PC-9 (cell line): ENCODE data around the gene TRIM71. TPM values are rescaled to one million over a fixed set of nuclear protein-coding genes. Genes with fewer than 3 reads are reported as not detected.
A peak's percentile ranks its signal among the peaks of the same experiment; 100 is the strongest.
"Not testable (repeated sequence)": the region's sequence is repeated elsewhere in the genome, so short reads cannot be mapped to it uniquely, and the experiment has no call there.

Experiments used
- BruUV-seq: library from RNA; stranded (reverse); fragments of 400-500 nt; replicated peaks from 2 replicates; lab custom pipeline; 2021; lab: Mats Ljungman, UMichigan
- CTCF ChIA-PET: fragments of 300-600 bp; sonication (Branson Sonifier 250); formaldehyde crosslinking; loops from one replicate; lab custom pipeline; 2022; ENCODE audit warnings: antibody characterized with exemption; lab: Charles Lee
- POLR2A ChIA-PET: fragments of 300-600 bp; sonication (Branson Sonifier 250); formaldehyde crosslinking; loops from one replicate; lab custom pipeline; 2022; ENCODE audit warnings: antibody characterized with exemption; ENCODE audit not compliant: unreplicated experiment; lab: Charles Lee
- DNase-seq, 2 experiments: peaks; one replicate each; pipeline versions ENCODE4 v3.0.0 to v3.0.0-alpha.2; 2015 to 2022; ENCODE audit warnings: mixed read lengths in 1 of 2
- H2AFZ ChIP-seq: fragments of 200-600 bp; sonication (generic); 2 replicates; pipeline ENCODE4 v1.8.1; 2017; ENCODE audit warnings: antibody characterized with exemption
- H3F3A ChIP-seq: fragments of 200-600 bp; sonication (generic); 2 replicates; pipeline ENCODE4 v1.8.1; 2017; ENCODE audit warnings: antibody characterized with exemption, mild to moderate bottlenecking, low read depth; ENCODE audit not compliant: insufficient read depth
- H3K27ac ChIP-seq: fragments of 200-600 bp; sonication (generic); 2 replicates; pipeline ENCODE4 v1.6.1; 2016; ENCODE audit warnings: mixed run types
- H3K27me3 ChIP-seq: fragments of 200-600 bp; sonication (generic); 2 replicates; pipeline ENCODE4 v1.6.1; 2016; ENCODE audit warnings: low read depth, mixed run types; ENCODE audit not compliant: insufficient read depth
- H3K36me3 ChIP-seq: fragments of 200-600 bp; sonication (generic); 2 replicates; pipeline ENCODE4 v1.6.1; 2016; ENCODE audit warnings: low read depth, mixed run types
- H3K4me1 ChIP-seq: fragments of 200-600 bp; sonication (generic); replicated peaks from 2 replicates; pipeline ENCODE4 v1.6.1; 2016; ENCODE audit warnings: mixed run types; ENCODE audit not compliant: insufficient read depth
- H3K4me2 ChIP-seq: fragments of 200-600 bp; sonication (generic); 2 replicates; pipeline ENCODE4 v1.6.1; 2017; ENCODE audit warnings: mixed run types
- H3K4me3 ChIP-seq: fragments of 200-600 bp; sonication (generic); 2 replicates; pipeline ENCODE4 v1.6.1; 2016; ENCODE audit warnings: mixed run types
- H3K79me2 ChIP-seq: fragments of 200-600 bp; sonication (generic); 2 replicates; pipeline ENCODE4 v1.6.1; 2017; ENCODE audit warnings: low read depth, mixed run types
- H3K9me2 ChIP-seq: fragments of 200-600 bp; sonication (generic); 2 replicates; pipeline ENCODE4 v1.8.1; 2017; ENCODE audit warnings: mild to moderate bottlenecking; ENCODE audit not compliant: insufficient read depth
- H3K9me3 ChIP-seq: fragments of 200-600 bp; sonication (generic); 2 replicates; pipeline ENCODE4 v1.8.1; 2016; ENCODE audit warnings: low read depth; ENCODE audit not compliant: insufficient read depth
- H4K20me1 ChIP-seq: fragments of 200-600 bp; sonication (generic); 2 replicates; pipeline ENCODE4 v1.8.1; 2017; ENCODE audit not compliant: insufficient read depth
- CTCF ChIP-seq: fragments of 200-600 bp; sonication (generic); conservative IDR thresholded peaks from 2 replicates; pipeline ENCODE4 v1.6.1; 2017; ENCODE audit warnings: mixed run types, antibody characterized with exemption, mild to moderate bottlenecking, moderate library complexity
- EZH2 ChIP-seq: fragments of 200-600 bp; sonication (generic); IDR thresholded peaks from 2 replicates; pipeline ENCODE4 v1.8.0; 2017; ENCODE audit warnings: antibody characterized with exemption, low read depth
- intact Hi-C: fragments of 100-400 bp; cut with micrococcal nuclease; formaldehyde crosslinking; loops from one replicate; pipeline ENCODE4 v1.10.0; 2022; ENCODE audit not compliant: unreplicated experiment
- total RNA-seq: library from RNA; stranded (reverse); gene quantifications from 2 replicates; pipeline ENCODE4 v1.2.3, GENCODE V29; 2021

The TRIM71 gene
- total RNA-seq, 1 experiment from 2014 or later, result not detected

GRCh38 chr3:32782407-32782806 is 35.4 kb upstream of the TRIM71 start:
- Histone ChIP-seq H2AFZ (no peak overlapping the region), H3F3A (no peaks in the 10 kb centered on the region), H4K20me1 (no peaks in the 10 kb centered on the region), H3K4me2 (no peak overlapping the region), H3K9me2 (no peaks in the 10 kb centered on the region), H3K4me3 (no peak overlapping the region), H3K79me2 (no peaks in the 10 kb centered on the region), H3K27me3 (no peaks in the 10 kb centered on the region), H3K27ac (no peak overlapping the region), H3K9me3 (no peaks in the 10 kb centered on the region), H3K4me1 (no peaks in the 10 kb centered on the region), H3K36me3 (no peaks in the 10 kb centered on the region)
- ChIA-PET CTCF (no interaction called here), POLR2A (no interaction called here)
- intact Hi-C loops, result loop anchor here (10.0 kb wide), 1 partner anchor 122 kb away; no protein-coding TSS in a partner anchor
- no peak for TF ChIP-seq CTCF
- TF ChIP-seq EZH2, result no peak
- no TSS peak for BruUV-seq
- DNase-seq, result no peak

GRCh38 chr3:32791833-32792232 is 26.0 kb upstream of the TRIM71 start:
- POLR2A ChIA-PET, result no interaction called here
- H3K4me3 ChIP-seq, result no peak overlapping the region
- no TSS peak for BruUV-seq
- no peak overlapping the region for H3K27ac ChIP-seq
- no peaks in the 10 kb centered on the region for H3K79me2 ChIP-seq
- H2AFZ ChIP-seq, result no peak overlapping the region
- no peaks in the 10 kb centered on the region for H3K9me2 ChIP-seq
- CTCF ChIA-PET, result no interaction called here
- intact Hi-C loops, result no loop called here
- peaks cover 12% of the 10 kb centered on the region for H3K4me1 ChIP-seq
- no peaks in the 10 kb centered on the region for H3K9me3 ChIP-seq
- no peak overlapping the region for H3K4me2 ChIP-seq
- TF ChIP-seq EZH2 (no peak), CTCF (no peak)
- no peaks in the 10 kb centered on the region for H3K27me3 ChIP-seq
- peaks cover 7% of the 10 kb centered on the region; the same call in 1 of the 2 replicates for H3F3A ChIP-seq
- no peaks in the 10 kb centered on the region for H4K20me1 ChIP-seq
- DNase-seq, result no peak
- no peaks in the 10 kb centered on the region for H3K36me3 ChIP-seq

- Histone ChIP-seq H3K9me2 (no peaks in the 10 kb centered on the region), H4K20me1 (no peaks in the 10 kb centered on the region), H3K27ac (peak overlapping the region; percentile 50), H3F3A (peaks cover 7% of the 10 kb centered on the region; the same call in 1 of the 2 replicates), H3K27me3 (no peaks in the 10 kb centered on the region), H3K9me3 (no peaks in the 10 kb centered on the region), H2AFZ (no peak overlapping the region), H3K4me2 (peak overlapping the region; percentile 31; the same call in 1 of the 2 replicates), H3K4me1 (peaks cover 12% of the 10 kb centered on the region), H3K4me3 (no peak overlapping the region), H3K79me2 (no peaks in the 10 kb centered on the region), H3K36me3 (no peaks in the 10 kb centered on the region)
- BruUV-seq, result no TSS peak
- intact Hi-C loops, result no loop called here
- peak in 1 of 2 experiments; percentile 78 for DNase-seq
- ChIA-PET CTCF (no interaction called here), POLR2A (no interaction called here)
- TF ChIP-seq CTCF (no peak), EZH2 (no peak)
These were observed 23.1 kb upstream of the TRIM71 start for GRCh38 chr3:32794487-32795308.

GRCh38 chr3:32796384-32796950 is 21.3 kb upstream of the TRIM71 start:
- H3K27ac ChIP-seq, H3K27me3 ChIP-seq, DNase-seq, H3K9me3 ChIP-seq, H2AFZ ChIP-seq, H3K4me2 ChIP-seq, H3K36me3 ChIP-seq, H3K79me2 ChIP-seq, POLR2A ChIA-PET, H3K4me3 ChIP-seq, H3F3A ChIP-seq, BruUV-seq, H4K20me1 ChIP-seq, intact Hi-C loops, H3K9me2 ChIP-seq, CTCF ChIA-PET: not testable (repeated sequence)
- H3K4me1 ChIP-seq, result peaks cover 12% of the 10 kb centered on the region
